Common myeloid progenitor, CD34-positive (primary cell): ENCODE results near the gene CLSTN2.

Experiments used
- CTCF ChIA-PET: fragments of 350-600 bp; sonication (Branson Sonifier 250); formaldehyde crosslinking; loops from one replicate; lab custom pipeline; 2021; ENCODE audit warnings: antibody characterized with exemption; lab: Charles Lee
- POLR2A ChIA-PET: fragments of 350-600 bp; sonication (Branson Sonifier 250); formaldehyde crosslinking; loops from one replicate; lab custom pipeline; 2021; ENCODE audit warnings: antibody characterized with exemption; lab: Charles Lee
- DNase-seq, 3 donors: peaks; one replicate each; pipeline versions ENCODE4 v3.0.0 to v3.0.0-alpha.2; 2013
- H3K27ac ChIP-seq, 2 experiments: 1 replicate in 1 of 2; 2 replicates in 1 of 2; pipeline ENCODE4 v1.7.0; 2013; ENCODE audit warnings: inconsistent platforms in 2 of 2, low read length in 2 of 2, mild to moderate bottlenecking in 2 of 2, low read depth in 1 of 2, moderate library complexity in 1 of 2; ENCODE audit not compliant: severe bottlenecking in 2 of 2, insufficient read depth in 1 of 2, poor library complexity in 1 of 2
- H3K27me3 ChIP-seq, 5 experiments: replicated peaks in 2 of 5; 1 replicate in 3 of 5; 2 replicates in 2 of 5; pipeline versions ENCODE4 v1.6.1 to v1.7.0; 2013; ENCODE audit warnings: low read length in 4 of 5, mild to moderate bottlenecking in 2 of 5, moderate library complexity in 2 of 5, inconsistent platforms in 1 of 5; ENCODE audit not compliant: insufficient read depth in 5 of 5, control insufficient read depth in 4 of 5
- H3K36me3 ChIP-seq, 4 experiments: 1 replicate in 2 of 4; 2 replicates in 2 of 4; pipeline versions ENCODE4 v1.6.1 to v1.7.0; 2013; ENCODE audit warnings: low read length in 3 of 4, control low read depth in 1 of 4, mild to moderate bottlenecking in 1 of 4; ENCODE audit not compliant: control insufficient read depth in 4 of 4, insufficient read depth in 4 of 4
- H3K4me1 ChIP-seq, 4 experiments: 1 replicate in 3 of 4; 2 replicates in 1 of 4; pipeline versions ENCODE4 v1.6.1 to v1.7.1; 2013; ENCODE audit warnings: low read length in 3 of 4, mild to moderate bottlenecking in 3 of 4, control low read depth in 1 of 4, inconsistent platforms in 1 of 4, moderate library complexity in 1 of 4; ENCODE audit not compliant: control insufficient read depth in 4 of 4, insufficient read depth in 4 of 4; ENCODE audit errors: control extremely low read depth in 1 of 4
- H3K4me3 ChIP-seq, 7 experiments: 1 replicate in 4 of 7; 2 replicates in 3 of 7; pipeline versions ENCODE4 v1.5.1 to v1.7.0; 2013; ENCODE audit warnings: mild to moderate bottlenecking in 7 of 7, low read length in 6 of 7, moderate library complexity in 6 of 7, inconsistent platforms in 2 of 7, low read depth in 2 of 7, control low read depth in 1 of 7; ENCODE audit not compliant: insufficient read depth in 4 of 7, control insufficient read depth in 1 of 7; ENCODE audit errors: extremely low read depth in 1 of 7
- H3K9me3 ChIP-seq, 5 experiments: 1 replicate in 4 of 5; 2 replicates in 1 of 5; pipeline versions ENCODE4 v1.6.1 to v1.7.1; 2013; ENCODE audit warnings: low read length in 4 of 5, mild to moderate bottlenecking in 2 of 5, inconsistent platforms in 1 of 5, low read depth in 1 of 5, moderate library complexity in 1 of 5; ENCODE audit not compliant: control insufficient read depth in 4 of 5, insufficient read depth in 2 of 5; ENCODE audit errors: control extremely low read depth in 1 of 5
- WGBS: methylation state at CpG from one replicate; pipeline ENCODE4 v1.1.5; 2013; ENCODE audit not compliant: insufficient coverage; 5-methylcytosine and 5-hydroxymethylcytosine counted together

CLSTN2 gene

DNA sequence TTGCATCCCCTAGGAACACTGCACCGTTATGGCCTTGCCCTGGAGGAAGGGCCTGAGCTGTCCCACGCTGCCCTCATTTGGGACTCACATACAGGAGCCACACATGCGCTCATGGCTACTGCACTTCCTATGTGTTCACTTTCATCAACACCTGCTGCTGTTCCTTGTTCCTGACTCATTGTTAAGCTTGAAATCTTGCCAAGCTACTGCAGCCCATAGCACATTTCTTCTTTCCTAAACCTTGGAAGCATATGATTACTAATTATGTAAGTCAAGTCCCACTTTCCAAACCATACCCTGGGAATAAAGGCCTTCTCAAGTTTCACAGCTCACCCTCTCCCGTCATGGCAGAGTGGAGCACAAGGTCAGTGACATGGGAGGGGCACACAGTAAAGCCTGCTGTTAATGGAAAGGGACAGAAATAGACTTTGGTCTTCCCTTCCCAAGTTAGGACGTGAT, 307.9 kb downstream of the CLSTN2 start:
- POLR2A ChIA-PET: no interaction called here
- Histone ChIP-seq H3K4me1 (no peaks in the 10 kb centered on the region), H3K4me3 (no peak overlapping the region), H3K27ac (no peak overlapping the region), H3K27me3 (peaks cover 0 to 2% (median 0%) of the 10 kb centered on the region in 5 experiments), H3K36me3 (no peaks in the 10 kb centered on the region), H3K9me3 (no peaks in the 10 kb centered on the region)
- no peak for DNase-seq
- 91% methylated on average over 4 of the region's 5 CpGs for WGBS
- CTCF ChIA-PET: no interaction called here

DNA sequence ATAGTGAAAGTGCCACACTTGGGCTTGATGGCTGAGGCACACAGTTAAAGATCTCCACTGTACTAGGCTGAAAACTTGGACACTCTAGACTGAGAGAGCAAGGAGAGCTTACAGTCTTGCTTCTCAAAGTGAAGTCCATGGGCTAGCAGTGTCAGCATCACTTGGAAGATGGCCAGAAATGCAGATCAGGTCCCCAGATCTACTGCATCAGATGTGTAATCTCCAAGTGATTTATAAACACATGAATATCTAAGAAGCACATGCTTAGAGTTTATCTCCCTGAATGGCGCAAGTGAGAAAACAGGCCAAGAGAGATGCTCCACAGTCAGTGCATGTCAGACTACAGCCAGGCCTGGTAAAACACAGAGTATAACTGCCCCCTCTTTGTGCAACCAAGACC, 308.6 kb downstream of the CLSTN2 start:
- no peaks in the 10 kb centered on the region for H3K9me3 ChIP-seq
- no peak overlapping the region for H3K27ac ChIP-seq
- H3K36me3 ChIP-seq: no peaks in the 10 kb centered on the region
- ChIA-PET CTCF (no interaction called here), POLR2A (no interaction called here)
- no peaks in the 10 kb centered on the region for H3K4me1 ChIP-seq
- DNase-seq: no peak
- H3K4me3 ChIP-seq: no peak overlapping the region
- WGBS: 100% methylated on average over 1 of the region's 1 CpG
- peaks cover 0 to 2% (median 0%) of the 10 kb centered on the region in 5 experiments for H3K27me3 ChIP-seq

DNA sequence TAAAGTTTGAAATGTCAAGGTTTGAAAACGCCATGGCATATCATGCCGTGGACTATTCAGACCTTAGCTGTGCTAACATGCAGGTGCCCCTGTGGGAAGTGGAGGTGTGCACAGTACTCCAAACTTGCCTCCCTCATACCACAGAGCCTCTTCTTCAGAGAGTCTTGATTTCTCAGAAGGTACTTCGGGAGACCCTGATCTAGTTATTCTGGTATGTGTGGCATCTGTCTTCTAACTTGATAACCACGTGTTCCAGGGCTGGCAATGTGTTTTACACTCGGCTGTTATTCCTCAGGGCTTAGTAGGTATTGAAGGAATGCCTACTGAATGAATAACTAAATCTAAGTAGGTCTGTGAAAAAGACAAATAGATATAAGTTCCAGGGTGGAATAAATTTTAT, 309.9 kb downstream of the CLSTN2 start:
- peaks cover 0 to 2% (median 0%) of the 10 kb centered on the region in 5 experiments for H3K27me3 ChIP-seq
- no peaks in the 10 kb centered on the region for H3K36me3 ChIP-seq
- WGBS: 80% methylated on average over 1 of the region's 5 CpGs
- no peak overlapping the region for H3K4me3 ChIP-seq
- no peak for DNase-seq
- no peak overlapping the region for H3K27ac ChIP-seq
- no peaks in the 10 kb centered on the region for H3K9me3 ChIP-seq
- no peaks in the 10 kb centered on the region for H3K4me1 ChIP-seq
- POLR2A ChIA-PET: no interaction called here
- CTCF ChIA-PET: no interaction called here

DNA sequence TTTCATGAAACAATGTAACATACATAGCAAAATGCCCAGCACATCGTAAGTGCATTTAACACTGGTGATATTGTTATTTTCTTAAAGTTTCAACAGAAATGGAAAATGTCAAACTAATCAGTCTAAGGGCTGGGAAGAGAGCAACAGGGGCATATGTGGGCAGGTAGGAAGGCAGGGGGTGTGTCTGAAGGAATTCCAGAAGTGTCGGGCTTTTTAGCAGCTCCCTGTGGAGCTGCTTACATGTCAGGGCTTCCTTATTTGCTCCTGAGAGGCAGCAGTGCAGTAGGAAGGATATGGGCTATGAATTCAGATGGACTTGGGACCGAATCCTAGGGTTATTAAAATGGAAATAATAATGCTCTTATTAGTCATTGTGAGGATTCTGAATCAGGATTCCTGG, 311.6 kb downstream of the CLSTN2 start:
- no peak overlapping the region for H3K4me3 ChIP-seq
- POLR2A ChIA-PET: no interaction called here
- WGBS: 36% methylated on average over 2 of the region's 3 CpGs
- no peaks in the 10 kb centered on the region for H3K36me3 ChIP-seq
- H3K4me1 ChIP-seq: no peaks in the 10 kb centered on the region
- H3K27ac ChIP-seq: no peak overlapping the region
- peaks cover 0 to under 1% (median 0%) of the 10 kb centered on the region in 5 experiments for H3K27me3 ChIP-seq
- no peaks in the 10 kb centered on the region for H3K9me3 ChIP-seq
- no peak for DNase-seq
- CTCF ChIA-PET: interaction anchor here (1.3 kb wide), 1 partner anchor 17 kb away, joined by 3 read pairs; no protein-coding TSS in a partner anchor

DNA sequence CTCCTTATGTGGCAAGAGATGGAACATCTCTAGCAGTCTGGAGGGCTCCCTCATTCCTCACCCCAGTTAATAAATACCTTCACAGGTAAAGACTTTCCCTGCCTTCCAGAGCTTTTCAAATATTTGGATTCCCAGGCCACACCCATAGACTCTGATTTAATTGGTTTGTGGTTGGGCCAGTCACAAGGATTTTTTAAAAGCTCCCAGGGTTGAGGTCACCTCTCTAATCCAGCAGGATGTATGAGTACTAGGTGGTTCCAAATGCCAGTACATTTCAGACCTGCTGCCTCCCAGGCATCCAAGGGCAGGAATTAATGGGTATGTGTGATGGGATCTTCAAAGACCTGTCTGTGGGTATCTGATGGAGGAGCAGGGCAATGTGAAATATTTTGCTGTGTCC, 312.8 kb downstream of the CLSTN2 start:
- no peak overlapping the region for H3K27ac ChIP-seq
- no peak for DNase-seq
- ChIA-PET POLR2A (no interaction called here), CTCF (no interaction called here)
- no peaks in the 10 kb centered on the region for H3K4me1 ChIP-seq
- H3K27me3 ChIP-seq: peaks cover 0 to 2% (median 0%) of the 10 kb centered on the region in 5 experiments
- H3K9me3 ChIP-seq: no peaks in the 10 kb centered on the region
- H3K36me3 ChIP-seq: no peaks in the 10 kb centered on the region
- no peak overlapping the region for H3K4me3 ChIP-seq

DNA sequence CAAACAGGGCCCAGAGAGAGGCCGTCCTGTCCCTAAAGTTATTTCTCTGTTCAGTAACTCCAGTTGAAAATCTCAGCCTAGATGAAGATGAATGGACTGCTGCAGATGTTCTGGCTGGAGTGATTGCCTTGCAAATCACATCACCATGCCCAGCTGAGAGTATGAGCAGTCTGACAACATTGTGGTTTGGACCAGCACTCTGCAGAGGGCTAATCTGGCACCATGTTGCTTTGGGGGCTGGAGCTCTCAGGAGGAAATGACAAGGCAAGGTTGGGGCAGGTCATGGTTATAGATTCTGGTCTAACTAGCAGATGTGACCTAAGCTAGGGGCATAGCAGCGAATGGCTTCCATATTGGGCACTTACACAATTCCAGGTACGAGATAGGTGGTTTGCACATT, 314.2 kb downstream of the CLSTN2 start:
- Histone ChIP-seq H3K36me3 (no peaks in the 10 kb centered on the region), H3K4me3 (no peak overlapping the region), H3K4me1 (no peaks in the 10 kb centered on the region), H3K9me3 (no peaks in the 10 kb centered on the region), H3K27ac (no peak overlapping the region), H3K27me3 (peaks cover 0 to 2% (median 0%) of the 10 kb centered on the region in 5 experiments)
- DNase-seq: no peak
- WGBS: 90% methylated on average over 2 of the region's 3 CpGs
- POLR2A ChIA-PET: no interaction called here
- CTCF ChIA-PET: no interaction called here

GRCh38 chr3:140250010-140250855, 315.2 kb downstream of the CLSTN2 start:
- Histone ChIP-seq H3K4me1 (no peaks in the 10 kb centered on the region), H3K4me3 (no peak overlapping the region), H3K36me3 (no peaks in the 10 kb centered on the region), H3K27me3 (peaks cover 0 to 2% (median 0%) of the 10 kb centered on the region in 5 experiments), H3K9me3 (no peaks in the 10 kb centered on the region), H3K27ac (no peak overlapping the region)
- CTCF ChIA-PET: no interaction called here
- no peak for DNase-seq
- POLR2A ChIA-PET: no interaction called here
- WGBS: 71% methylated on average over 1 of the region's 7 CpGs
